Measurements from ENCODE around the gene PPP2R2C. TPM values are rescaled to one million over a fixed set of nuclear protein-coding genes. Genes with fewer than 3 reads are reported as not detected.

PPP2R2C gene
- total and polyA plus RNA-seq, 4 experiments from 2014 or later, result not detected

GRCh38 chr4:6361076-6361784 lies 111.2 kb downstream of the PPP2R2C start:
- ChIA-PET CTCF (ENCODE audit: partially characterized antibody) (interaction anchor here (1.6 to 2.2 kb wide), 2 partner anchors 29 to 34 kb away, joined by 4 to 7 read pairs; no protein-coding TSS in a partner anchor), POLR2A (ENCODE audit: partially characterized antibody) (no interaction called here)
- H3K4me3 ChIP-seq (ENCODE audit: low read length in 2 of 2), result no peak overlapping the region
- H3K4me1 ChIP-seq (ENCODE audit: insufficient read depth, low read length), result no peaks in the 10 kb centered on the region
- intact Hi-C loops (cut with micrococcal nuclease), result no loop called here
- Mint-ChIP-seq H3K27me3 (peaks cover 3 to 15% of the 10 kb centered on the region in 2 donors), H3K4me3 (no peak overlapping the region), H3K36me3 (no peaks in the 10 kb centered on the region), H3K9me3 (peaks cover 0 to 5% (median 0%) of the 10 kb centered on the region in 8 donors), H3K27ac (no peak overlapping the region), H3K4me1 (no peaks in the 10 kb centered on the region)
- no peaks in the 10 kb centered on the region for H3K36me3 ChIP-seq (ENCODE audit: insufficient read depth, low read length)
- H3K27me3 ChIP-seq (ENCODE audit: insufficient read depth, low read length), result no peaks in the 10 kb centered on the region
- H3K27ac ChIP-seq (ENCODE audit: low read depth, low read length), result no peak overlapping the region
- DNase-seq, result no peak
- no peaks in the 10 kb centered on the region for H3K9me3 ChIP-seq (ENCODE audit: control insufficient read depth in 1 of 2, low read length in 2 of 2)

- CTCF ChIA-PET (ENCODE audit: partially characterized antibody), result interaction anchor here (1.6 to 2.2 kb wide), 2 partner anchors 28 to 33 kb away, joined by 4 to 7 read pairs; no protein-coding TSS in a partner anchor
- Mint-ChIP-seq H3K9me3 (peaks cover 0 to 5% (median 0%) of the 10 kb centered on the region in 8 donors), H3K4me3 (no peak overlapping the region)
These were observed 112.0 kb downstream of the PPP2R2C start for GRCh38 chr4:6360385-6360784.

GRCh38 chr4:6359536-6360308 lies 112.7 kb downstream of the PPP2R2C start:
- ChIA-PET POLR2A (ENCODE audit: partially characterized antibody) (no interaction called here), CTCF (ENCODE audit: partially characterized antibody) (interaction anchor here (1.6 kb wide), 1 partner anchor 27 kb away, joined by 4 read pairs; no protein-coding TSS in a partner anchor)
- no peaks in the 10 kb centered on the region for H3K36me3 Mint-ChIP-seq
- intact Hi-C loops (cut with micrococcal nuclease), result no loop called here
- H3K4me3 Mint-ChIP-seq, result no peak overlapping the region
- H3K9me3 Mint-ChIP-seq, result peaks cover 0 to 5% (median 0%) of the 10 kb centered on the region in 8 donors
- Histone ChIP-seq H3K4me3 (ENCODE audit: low read length in 2 of 2) (no peak overlapping the region), H3K9me3 (ENCODE audit: control insufficient read depth in 1 of 2, low read length in 2 of 2) (no peaks in the 10 kb centered on the region), H3K36me3 (ENCODE audit: insufficient read depth, low read length) (no peaks in the 10 kb centered on the region), H3K4me1 (ENCODE audit: insufficient read depth, low read length) (no peaks in the 10 kb centered on the region), H3K27me3 (ENCODE audit: insufficient read depth, low read length) (no peaks in the 10 kb centered on the region), H3K27ac (ENCODE audit: low read depth, low read length) (no peak overlapping the region)
- H3K27ac Mint-ChIP-seq, result no peak overlapping the region
- H3K4me1 Mint-ChIP-seq, result no peaks in the 10 kb centered on the region
- no peak for DNase-seq
- H3K27me3 Mint-ChIP-seq, result peaks cover 3 to 15% of the 10 kb centered on the region in 2 donors

More at GRCh38 chr4:6360385-6360784, 112.0 kb downstream of the PPP2R2C start:
- H3K4me1 Mint-ChIP-seq, result no peaks in the 10 kb centered on the region
- POLR2A ChIA-PET (ENCODE audit: partially characterized antibody), result no interaction called here
- no peak overlapping the region for H3K27ac ChIP-seq (ENCODE audit: low read depth, low read length)
- intact Hi-C loops (cut with micrococcal nuclease), result no loop called here
- H3K9me3 ChIP-seq (ENCODE audit: control insufficient read depth in 1 of 2, low read length in 2 of 2), result no peaks in the 10 kb centered on the region
- no peaks in the 10 kb centered on the region for H3K36me3 ChIP-seq (ENCODE audit: insufficient read depth, low read length)
- H3K4me3 ChIP-seq (ENCODE audit: low read length in 2 of 2), result no peak overlapping the region
- H3K4me1 ChIP-seq (ENCODE audit: insufficient read depth, low read length), result no peaks in the 10 kb centered on the region
- H3K27me3 ChIP-seq (ENCODE audit: insufficient read depth, low read length), result no peaks in the 10 kb centered on the region
- H3K36me3 Mint-ChIP-seq, result no peaks in the 10 kb centered on the region
- DNase-seq, result no peak
- H3K27me3 Mint-ChIP-seq, result peaks cover 3 to 15% of the 10 kb centered on the region in 2 donors
- H3K27ac Mint-ChIP-seq, result no peak overlapping the region

- POLR2A ChIA-PET (ENCODE audit: partially characterized antibody), result no interaction called here
- CTCF ChIA-PET (ENCODE audit: partially characterized antibody), result no interaction called here
- intact Hi-C loops (cut with micrococcal nuclease), result no loop called here
These were observed 114.9 kb downstream of the PPP2R2C start for GRCh38 chr4:6357476-6357875.

GRCh38 chr4:6356076-6356560 lies 116.3 kb downstream of the PPP2R2C start:
- H3K27ac Mint-ChIP-seq, result no peak overlapping the region
- no peaks in the 10 kb centered on the region for H3K9me3 ChIP-seq (ENCODE audit: control insufficient read depth in 1 of 2, low read length in 2 of 2)
- no peak overlapping the region for H3K4me3 ChIP-seq (ENCODE audit: low read length in 2 of 2)
- H3K27ac ChIP-seq (ENCODE audit: low read depth, low read length), result no peak overlapping the region
- peaks cover 0 to 1% (median under 1%) of the 10 kb centered on the region in 4 donors for H3K4me1 Mint-ChIP-seq
- no peaks in the 10 kb centered on the region for H3K27me3 ChIP-seq (ENCODE audit: insufficient read depth, low read length)
- peaks cover 0 to 4% (median 0%) of the 10 kb centered on the region in 8 donors for H3K9me3 Mint-ChIP-seq
- DNase-seq, result no peak
- no peaks in the 10 kb centered on the region for H3K36me3 ChIP-seq (ENCODE audit: insufficient read depth, low read length)
- ChIA-PET CTCF (ENCODE audit: partially characterized antibody) (interaction anchor here (0.9 kb wide), 1 partner anchor 29 kb away, joined by 3 read pairs; no protein-coding TSS in a partner anchor), POLR2A (ENCODE audit: partially characterized antibody) (no interaction called here)
- no peak overlapping the region for H3K4me3 Mint-ChIP-seq
- H3K36me3 Mint-ChIP-seq, result no peaks in the 10 kb centered on the region
- peaks cover 13 to 23% of the 10 kb centered on the region in 2 donors for H3K27me3 Mint-ChIP-seq
- intact Hi-C loops (cut with micrococcal nuclease), result no loop called here
- H3K4me1 ChIP-seq (ENCODE audit: insufficient read depth, low read length), result no peaks in the 10 kb centered on the region

More at GRCh38 chr4:6357476-6357875, 114.9 kb downstream of the PPP2R2C start:
- Histone ChIP-seq H3K9me3 (ENCODE audit: control insufficient read depth in 1 of 2, low read length in 2 of 2) (no peaks in the 10 kb centered on the region), H3K27ac (ENCODE audit: low read depth, low read length) (no peak overlapping the region), H3K36me3 (ENCODE audit: insufficient read depth, low read length) (no peaks in the 10 kb centered on the region), H3K4me3 (ENCODE audit: low read length in 2 of 2) (no peak overlapping the region), H3K27me3 (ENCODE audit: insufficient read depth, low read length) (no peaks in the 10 kb centered on the region), H3K4me1 (ENCODE audit: insufficient read depth, low read length) (no peaks in the 10 kb centered on the region)
- Mint-ChIP-seq H3K27me3 (peaks cover 10 to 22% of the 10 kb centered on the region in 2 donors), H3K4me1 (peaks cover 0 to 1% (median under 1%) of the 10 kb centered on the region in 4 donors), H3K4me3 (no peak overlapping the region), H3K9me3 (peaks cover 0 to 4% (median 0%) of the 10 kb centered on the region in 8 donors), H3K36me3 (no peaks in the 10 kb centered on the region), H3K27ac (no peak overlapping the region)
- DNase-seq, result no peak

- intact Hi-C loops (cut with micrococcal nuclease), result no loop called here
- no peaks in the 10 kb centered on the region for H3K36me3 Mint-ChIP-seq
- POLR2A ChIA-PET (ENCODE audit: partially characterized antibody), result no interaction called here
These were observed 117.4 kb downstream of the PPP2R2C start for GRCh38 chr4:6355052-6355451.

GRCh38 chr4:6354626-6355025 lies 117.8 kb downstream of the PPP2R2C start:
- Histone ChIP-seq H3K4me1 (ENCODE audit: insufficient read depth, low read length) (no peaks in the 10 kb centered on the region), H3K4me3 (ENCODE audit: low read length in 2 of 2) (no peak overlapping the region), H3K9me3 (ENCODE audit: control insufficient read depth in 1 of 2, low read length in 2 of 2) (no peaks in the 10 kb centered on the region), H3K36me3 (ENCODE audit: insufficient read depth, low read length) (no peaks in the 10 kb centered on the region), H3K27ac (ENCODE audit: low read depth, low read length) (no peak overlapping the region), H3K27me3 (ENCODE audit: insufficient read depth, low read length) (no peaks in the 10 kb centered on the region)
- intact Hi-C loops (cut with micrococcal nuclease), result no loop called here
- Mint-ChIP-seq H3K9me3 (peaks cover 0 to 4% (median 0%) of the 10 kb centered on the region in 8 donors), H3K27ac (no peak overlapping the region), H3K27me3 (peaks cover 17 to 19% of the 10 kb centered on the region in 2 donors), H3K4me1 (peaks cover 0 to 1% (median under 1%) of the 10 kb centered on the region in 4 donors), H3K4me3 (no peak overlapping the region), H3K36me3 (no peaks in the 10 kb centered on the region)
- POLR2A ChIA-PET (ENCODE audit: partially characterized antibody), result no interaction called here
- CTCF ChIA-PET (ENCODE audit: partially characterized antibody), result interaction anchor here (0.6 to 1.2 kb wide), 2 partner anchors 24 to 115 kb away, joined by 3 read pairs; no protein-coding TSS in a partner anchor
- no peak for DNase-seq

More at GRCh38 chr4:6355052-6355451, 117.4 kb downstream of the PPP2R2C start:
- H3K4me1 ChIP-seq (ENCODE audit: insufficient read depth, low read length), result no peaks in the 10 kb centered on the region
- peaks cover 15 to 21% of the 10 kb centered on the region in 2 donors for H3K27me3 Mint-ChIP-seq
- peaks cover 0 to 4% (median 0%) of the 10 kb centered on the region in 8 donors for H3K9me3 Mint-ChIP-seq
- CTCF ChIA-PET (ENCODE audit: partially characterized antibody), result interaction anchor here (0.6 to 1.2 kb wide), 3 partner anchors 24 to 115 kb away, joined by 3 read pairs; no protein-coding TSS in a partner anchor
- H3K4me3 Mint-ChIP-seq, result no peak overlapping the region
- H3K36me3 ChIP-seq (ENCODE audit: insufficient read depth, low read length), result no peaks in the 10 kb centered on the region
- H3K4me3 ChIP-seq (ENCODE audit: low read length in 2 of 2), result no peak overlapping the region
- H3K27ac Mint-ChIP-seq, result no peak overlapping the region
- H3K4me1 Mint-ChIP-seq, result peaks cover 0 to 1% (median under 1%) of the 10 kb centered on the region in 4 donors
- H3K9me3 ChIP-seq (ENCODE audit: control insufficient read depth in 1 of 2, low read length in 2 of 2), result no peaks in the 10 kb centered on the region
- H3K27ac ChIP-seq (ENCODE audit: low read depth, low read length), result no peak overlapping the region
- no peaks in the 10 kb centered on the region for H3K27me3 ChIP-seq (ENCODE audit: insufficient read depth, low read length)
- DNase-seq, result no peak
